ENCODE data around the gene UMODL1.

Gene UMODL1

GRCh38 chr21:42039470-42039901 is 31.6 kb upstream of the UMODL1 start:
- DNase-seq, result no peak

- DNase-seq, result no peak
These were observed 31.2 kb upstream of the UMODL1 start for GRCh38 chr21:42039911-42040351.

GRCh38 chr21:42040411-42041180 is 30.5 kb upstream of the UMODL1 start:
- DNase-seq, result no peak

- DNase-seq, result no peak
These were observed 29.9 kb upstream of the UMODL1 start for GRCh38 chr21:42041246-42041645.

DNA sequence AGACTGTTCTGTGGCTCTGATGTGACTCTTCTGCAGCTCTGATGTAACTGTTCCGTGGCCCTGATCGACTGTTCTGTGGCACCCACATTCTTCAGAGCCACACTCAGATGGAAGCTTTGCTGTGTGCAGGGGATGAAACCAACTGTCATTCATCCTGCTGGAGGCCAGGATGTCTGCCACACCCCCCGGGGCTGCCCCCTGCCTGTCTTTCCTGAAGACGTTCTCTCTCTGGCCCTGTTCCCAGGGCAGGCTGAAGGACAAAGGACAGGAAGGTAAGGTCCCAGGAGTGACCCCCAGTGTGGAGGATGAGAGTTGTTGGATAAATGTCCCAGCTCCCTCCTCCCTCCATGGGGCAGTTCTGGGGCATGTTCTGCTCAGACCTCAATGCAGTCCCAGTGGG is 29.4 kb upstream of the UMODL1 start:
- DNase-seq, result no peak

GRCh38 chr21:42042651-42043050 is 28.5 kb upstream of the UMODL1 start:
- no peak for DNase-seq

DNA sequence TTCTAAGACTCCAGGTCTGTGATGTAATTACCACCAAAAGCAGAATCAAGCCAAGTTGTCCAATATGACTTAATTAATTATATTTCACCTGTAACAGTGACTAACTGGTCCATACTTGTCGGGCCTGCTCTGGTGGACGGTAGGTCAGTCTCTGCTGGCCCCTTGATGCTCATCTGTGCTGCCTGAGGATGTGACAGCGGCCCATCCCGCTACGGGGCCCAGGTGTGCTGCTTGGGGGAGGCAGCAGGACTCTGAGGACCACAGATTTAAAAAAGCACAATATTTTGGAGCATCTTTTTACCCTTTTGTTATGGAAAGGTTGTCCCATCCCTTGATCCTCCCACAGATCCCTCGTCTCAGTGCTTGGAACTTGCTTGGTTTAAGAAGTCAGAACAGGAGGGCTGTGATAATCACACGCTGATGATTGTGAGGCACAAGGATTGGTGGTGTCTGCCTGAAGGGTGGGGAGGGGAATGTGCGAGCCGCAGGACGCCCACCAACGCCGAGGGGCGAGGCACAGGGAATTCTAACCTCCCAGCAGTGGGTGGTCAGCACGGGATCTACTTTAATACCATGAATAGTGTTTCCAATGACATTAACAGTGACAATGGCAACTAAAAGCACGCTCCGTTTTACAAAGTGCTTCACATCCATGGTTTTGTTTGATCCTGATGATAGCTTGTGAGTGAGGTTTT is 27.8 kb upstream of the UMODL1 start:
- DNase-seq, result no peak

GRCh38 chr21:42043961-42044360 is 27.2 kb upstream of the UMODL1 start:
- DNase-seq, result no peak

DNA sequence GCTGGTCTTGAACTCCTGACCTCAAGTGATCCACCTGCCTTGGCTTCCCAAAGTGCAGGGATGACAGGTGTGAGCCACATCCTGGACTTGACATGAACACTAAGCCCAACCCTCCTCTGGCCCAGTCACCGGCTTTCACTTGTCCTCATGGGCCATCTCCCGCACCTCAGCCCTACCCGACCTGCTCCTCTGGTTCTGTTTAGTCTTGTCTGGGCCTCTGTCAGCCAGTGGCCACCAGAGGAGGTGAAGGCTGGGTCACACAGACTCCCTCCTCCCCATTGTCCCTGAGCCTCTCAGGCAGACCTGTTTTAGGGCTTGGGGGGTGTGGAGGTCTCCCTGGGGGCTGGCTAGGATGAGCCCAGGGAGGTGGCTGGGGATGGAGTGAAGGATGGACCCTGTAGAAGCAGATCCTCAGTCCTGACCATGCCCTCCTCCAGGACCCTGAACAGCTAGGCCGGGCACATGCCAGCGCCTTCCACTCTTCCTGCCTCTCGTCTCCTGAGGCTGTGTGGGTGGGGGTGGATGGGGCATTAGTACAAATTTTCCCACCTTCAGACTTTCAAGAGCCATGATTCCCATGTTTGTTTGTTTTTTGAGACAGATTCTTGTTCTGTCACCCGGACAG is 26.1 kb upstream of the UMODL1 start:
- no peak for DNase-seq

DNA sequence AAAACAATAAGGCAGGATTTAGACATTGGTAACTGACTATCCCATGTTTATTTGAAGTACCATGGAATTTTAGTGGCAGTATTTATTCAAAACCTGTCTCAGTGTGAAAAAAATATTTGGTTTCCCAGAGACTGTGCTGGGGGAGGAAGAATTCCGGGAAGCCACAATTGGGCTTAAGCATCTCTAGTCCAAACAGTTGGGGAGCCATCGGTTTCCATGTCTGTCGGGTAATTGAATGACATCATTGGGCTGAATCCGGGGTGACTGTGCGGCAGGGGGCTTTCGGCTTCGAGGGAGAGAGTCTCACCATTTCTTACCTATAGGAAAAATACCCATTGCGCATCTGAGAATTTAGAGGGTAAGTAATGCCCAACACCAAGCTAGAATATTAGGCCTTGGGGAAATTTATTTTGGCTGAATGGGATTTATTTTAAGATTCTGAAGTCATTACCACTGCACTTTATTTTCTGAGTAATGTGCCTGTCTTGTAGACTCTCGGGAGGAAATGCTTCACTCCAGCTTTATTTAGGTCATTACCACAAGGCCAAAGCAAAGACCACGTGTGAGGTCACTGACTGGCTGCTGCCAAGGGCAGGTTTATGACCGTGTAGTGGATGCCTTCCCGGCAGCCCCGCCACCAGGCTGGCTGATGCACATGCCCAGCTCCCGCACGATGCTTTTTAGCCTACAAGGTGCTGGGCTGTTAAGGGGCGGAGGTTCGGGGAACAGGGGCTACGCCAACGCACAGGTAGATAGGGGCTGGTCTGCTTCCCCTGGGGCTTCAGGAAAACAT is 23.1 kb upstream of the UMODL1 start:
- no peak for DNase-seq

GRCh38 chr21:42048870-42049577 is 22.1 kb upstream of the UMODL1 start:
- DNase-seq, result no peak

- DNase-seq, result no peak
These were observed 21.3 kb upstream of the UMODL1 start for GRCh38 chr21:42049578-42050430.

GRCh38 chr21:42051788-42052187 is 19.3 kb upstream of the UMODL1 start:
- DNase-seq, result peak; percentile 94

DNA sequence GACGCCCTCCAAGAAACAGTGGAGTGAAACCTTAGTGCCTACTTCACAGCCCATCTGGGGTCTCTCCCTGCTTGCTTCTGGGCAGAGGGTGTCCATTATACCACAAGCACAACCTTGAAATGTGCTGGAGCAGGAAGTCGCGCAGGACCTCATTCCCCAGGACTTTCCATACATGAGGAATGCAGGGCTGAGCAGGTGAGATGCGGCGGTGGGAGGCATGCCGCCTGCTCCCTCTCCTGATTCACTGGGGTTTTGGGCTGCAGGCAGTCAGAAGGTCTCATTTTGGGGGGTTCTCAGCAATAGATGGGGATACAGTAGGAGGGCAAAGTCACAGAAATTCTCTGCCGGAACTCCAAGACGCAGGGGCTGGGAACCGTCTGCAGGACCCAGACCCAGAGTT is 15.7 kb upstream of the UMODL1 start:
- no peak for DNase-seq

DNA sequence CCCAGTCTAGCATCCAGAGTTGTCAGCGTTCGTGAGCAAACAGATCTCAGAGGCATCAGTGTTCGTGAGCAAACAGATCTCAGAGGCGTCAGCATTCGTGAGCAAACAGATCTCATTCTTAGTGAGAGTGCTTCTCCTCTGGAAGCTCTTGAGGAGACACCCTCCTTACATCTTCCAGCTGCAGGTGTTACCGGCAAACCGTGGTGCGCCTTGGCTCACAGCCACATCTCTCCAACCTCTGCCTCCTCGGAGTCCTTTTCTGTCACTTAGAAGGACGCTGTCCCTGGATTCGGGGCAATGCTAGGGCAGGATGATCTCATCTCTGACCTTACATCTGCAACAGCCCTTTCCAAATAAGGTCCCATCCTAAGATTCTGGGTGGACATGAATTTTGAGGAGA is 14.6 kb upstream of the UMODL1 start:
- DNase-seq, result no peak

- DNase-seq, result no peak
These were observed 14.0 kb upstream of the UMODL1 start for GRCh38 chr21:42056996-42057689.

DNA sequence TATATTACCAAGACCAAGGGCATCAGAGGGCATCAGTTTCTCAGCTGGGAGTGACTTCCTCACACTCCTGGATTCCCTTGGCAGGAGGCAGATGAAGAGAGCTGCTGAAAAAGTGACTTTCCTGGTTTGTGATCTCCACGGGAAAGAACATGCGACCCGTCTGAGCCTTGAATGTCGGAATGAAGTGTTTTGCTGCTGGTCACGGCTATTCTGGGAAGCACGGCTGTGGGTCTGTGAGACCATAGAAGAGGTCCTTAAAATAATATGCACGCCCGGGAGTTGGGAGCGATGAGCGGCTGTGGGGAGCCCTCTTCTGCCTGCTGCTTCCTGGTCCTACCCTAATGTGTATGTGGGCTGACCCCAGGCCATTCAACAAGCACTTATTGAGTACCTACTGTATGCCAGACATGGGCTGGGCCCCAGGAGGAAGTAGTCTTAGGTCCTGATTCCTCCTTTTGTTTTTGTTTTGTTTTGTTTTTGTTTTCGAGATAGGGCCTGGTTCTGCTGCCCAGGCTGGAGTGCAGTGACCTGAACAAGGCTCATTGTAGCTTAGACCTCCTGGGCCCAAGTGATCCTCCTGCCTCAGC is 13.2 kb upstream of the UMODL1 start:
- DNase-seq, result no peak

DNA sequence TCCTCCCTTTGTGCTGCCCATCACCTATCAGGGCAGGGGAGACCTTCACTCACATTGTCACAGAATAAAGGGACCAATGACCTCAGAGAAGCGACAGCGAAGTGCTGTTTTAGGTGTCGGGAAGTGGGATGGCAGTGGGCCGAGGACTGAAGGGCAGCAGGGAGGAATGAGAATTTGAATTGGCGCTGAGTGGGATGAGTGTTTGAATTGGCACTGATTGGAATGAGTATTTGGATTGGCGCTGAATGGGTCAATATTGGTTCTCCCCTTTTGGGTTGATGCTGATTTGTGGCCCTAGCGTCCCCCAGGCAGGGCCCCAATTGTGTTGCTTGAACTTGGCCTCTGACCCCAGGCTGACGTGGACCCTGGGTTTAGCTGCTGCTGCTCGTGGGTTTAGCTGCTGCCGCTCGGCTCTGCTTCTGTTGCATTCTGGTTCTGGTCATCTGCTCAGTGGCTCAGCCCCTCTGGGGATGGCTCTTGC is 12.4 kb upstream of the UMODL1 start:
- DNase-seq, result no peak

DNA sequence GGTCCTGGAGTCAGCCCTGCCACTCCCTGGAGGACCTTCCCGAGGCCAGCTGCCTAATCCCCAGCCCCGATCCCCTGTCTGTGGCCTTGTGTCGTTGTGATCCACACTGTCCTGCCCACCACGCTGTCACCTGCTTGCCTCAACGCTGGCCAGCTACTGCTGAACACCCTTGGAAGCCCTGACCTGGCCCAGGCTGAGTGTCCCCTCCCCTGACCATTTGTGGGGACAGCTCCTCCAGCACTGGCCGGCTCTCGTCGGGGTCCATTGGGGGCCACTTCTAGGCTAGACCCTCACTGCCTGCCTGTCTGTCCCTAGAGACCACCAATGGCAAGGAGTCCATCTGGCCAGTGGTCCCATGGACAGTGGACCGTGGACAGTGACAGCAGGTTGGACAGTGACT is 12.0 kb upstream of the UMODL1 start:
- no peak for DNase-seq

DNA sequence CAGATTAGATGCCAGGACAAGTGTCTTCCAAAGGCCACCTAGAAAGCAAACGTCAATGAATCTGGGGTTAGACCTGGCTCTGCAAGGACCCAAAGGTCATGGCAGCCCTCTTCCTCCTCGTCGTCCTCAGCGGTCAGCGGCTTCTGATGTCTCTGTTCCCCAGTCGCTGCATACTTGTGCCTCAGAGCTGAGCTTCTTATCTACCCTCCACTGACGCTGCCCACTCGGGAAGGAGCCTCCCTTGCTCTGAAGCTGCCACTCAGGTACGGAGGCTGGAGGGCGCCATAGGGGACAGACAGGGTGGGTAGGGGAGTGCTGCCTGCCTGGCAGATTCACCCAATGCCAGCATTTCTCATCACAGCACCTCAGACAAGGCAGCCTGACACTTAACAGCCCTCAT is 11.4 kb upstream of the UMODL1 start:
- DNase-seq, result no peak

Data from hematopoietic multipotent progenitor cell treated with erythropoietin and hydrocortisone succinate and interleukin-3 and kit ligand, for 8 days (in vitro differentiated cells).